SK-N-SH treated with all-trans-retinoic acid at 6 μM for 48 hours (cell line): Measurements from ENCODE around the gene CCDC171.

Source experiments
- ARNTL ChIP-seq: fragments of 450-650 bp; formaldehyde crosslinking; IDR thresholded peaks from 2 replicates; pipeline ENCODE4 v1.5.0; 2020; ENCODE audit warnings: low read depth, mild to moderate bottlenecking, moderate library complexity, borderline replicate concordance
- PATZ1 ChIP-seq: fragments of 250-450 bp; sonication (Bioruptor Pico); IDR thresholded peaks from 2 replicates; pipeline ENCODE4 v1.8.0; 2020; ENCODE audit warnings: mild to moderate bottlenecking, moderate library complexity, borderline replicate concordance
- POU6F1 ChIP-seq: fragments of 250-450 bp; sonication (Bioruptor Pico); IDR thresholded peaks from 2 replicates; pipeline ENCODE4 v1.8.0; 2021; ENCODE audit warnings: low read depth, mild to moderate bottlenecking, moderate library complexity, borderline replicate concordance
- ZFP3 ChIP-seq: fragments of 250-450 bp; sonication (Bioruptor Pico); IDR thresholded peaks from 2 replicates; pipeline ENCODE4 v1.5.0; 2020; ENCODE audit warnings: mild to moderate bottlenecking, moderate library complexity
- ZFP30 ChIP-seq: fragments of 450-650 bp; formaldehyde crosslinking; IDR thresholded peaks from 2 replicates; pipeline ENCODE4 v1.5.0; 2022; ENCODE audit warnings: mild to moderate bottlenecking, moderate library complexity

DNA sequence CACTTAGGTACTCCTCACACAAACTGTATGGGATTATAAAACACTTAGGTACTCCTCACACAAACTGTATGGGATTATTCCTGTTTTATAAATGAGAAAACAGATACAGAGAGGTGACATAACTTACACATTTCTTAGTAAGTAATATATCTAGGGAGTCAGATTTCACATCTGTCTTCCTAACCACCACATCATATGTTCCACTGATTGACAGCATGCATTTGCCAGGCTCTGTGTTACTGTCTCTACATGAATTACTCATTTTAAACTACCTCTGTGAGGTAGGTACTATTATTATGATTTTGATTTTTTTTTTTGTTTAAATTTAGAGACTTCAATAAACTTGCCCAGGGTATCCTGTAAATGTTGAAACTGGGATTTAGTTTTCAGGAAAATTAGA is 232.7 kb downstream of the CCDC171 start:
- TF ChIP-seq ZFP30 (CRISPR knock-in tag) (no peak), ARNTL (no peak), PATZ1 (CRISPR knock-in tag) (no peak), ZFP3 (CRISPR knock-in tag) (no peak), POU6F1 (no peak)
